WTC11 (cell line): ENCODE measurements around the gene GPR82. TPM values are rescaled to one million over a fixed set of nuclear protein-coding genes. Genes with fewer than 3 reads are reported as not detected.

Experiments used
- ATAC-seq: fragments of 200-7000 bp; cut with Tn5 transposase; 2 replicates; pipeline ENCODE4 v1.10.0; 2021; ENCODE audit warnings: mild to moderate bottlenecking, moderate library complexity
- CTCF ChIA-PET: fragments of 300-600 bp; sonication (Branson Sonifier 250); formaldehyde crosslinking; loops from one replicate; lab custom pipeline; 2021; ENCODE audit warnings: antibody characterized with exemption; lab: Charles Lee
- POLR2A ChIA-PET: fragments of 350-600 bp; sonication (Branson Sonifier 250); formaldehyde crosslinking; loops from one replicate; lab custom pipeline; 2021; ENCODE audit warnings: antibody characterized with exemption; lab: Charles Lee
- DNase-seq: peaks from one replicate; pipeline ENCODE4 v3.0.0; 2021; ENCODE audit warnings: low spot score
- H3K27ac Mint-ChIP-seq: 2 replicates; pipeline ENCODE4 v1.8.0; 2021; ENCODE audit warnings: mixed read lengths
- H3K27me3 Mint-ChIP-seq: 2 replicates; pipeline ENCODE4 v1.8.0; 2021; ENCODE audit warnings: low read depth, mild to moderate bottlenecking, moderate library complexity, mixed read lengths
- H3K36me3 Mint-ChIP-seq: 2 replicates; pipeline ENCODE4 v1.8.0; 2021; ENCODE audit warnings: mixed read lengths
- H3K4me1 Mint-ChIP-seq: 2 replicates; pipeline ENCODE4 v1.8.0; 2022; ENCODE audit warnings: mixed read lengths
- H3K4me3 Mint-ChIP-seq: 2 replicates; pipeline ENCODE4 v1.8.0; 2021; ENCODE audit warnings: mild to moderate bottlenecking, moderate library complexity, mixed read lengths
- H3K9me3 Mint-ChIP-seq: 2 replicates; pipeline ENCODE4 v1.8.0; 2021; ENCODE audit warnings: mixed read lengths
- ATF1 ChIP-seq: sonication (generic); formaldehyde crosslinking; IDR thresholded peaks from 2 replicates; pipeline ENCODE4 v1.8.1; 2023; ENCODE audit warnings: mild to moderate bottlenecking, moderate library complexity, missing genetic modification reagents
- FOXK1 ChIP-seq: sonication (generic); formaldehyde crosslinking; IDR thresholded peaks from 2 replicates; pipeline ENCODE4 v1.8.0; 2022; ENCODE audit warnings: mild to moderate bottlenecking, moderate library complexity, missing genetic modification reagents
- IRF2 ChIP-seq: sonication (generic); formaldehyde crosslinking; IDR thresholded peaks from 2 replicates; pipeline ENCODE4 v1.8.0; 2022; ENCODE audit warnings: low read depth, missing genetic modification reagents, borderline replicate concordance
- MXD4 ChIP-seq: fragments of 250-450 bp; sonication (Bioruptor Pico); IDR thresholded peaks from 2 replicates; pipeline ENCODE4 v1.8.0; 2021; ENCODE audit warnings: mild to moderate bottlenecking, moderate library complexity, borderline replicate concordance
- NFE2L1 ChIP-seq: sonication (generic); formaldehyde crosslinking; IDR thresholded peaks from 2 replicates; pipeline ENCODE4 v1.8.1; 2023; ENCODE audit warnings: missing genetic modification reagents
- OVOL2 ChIP-seq: fragments of 250-450 bp; sonication (Bioruptor Pico); IDR thresholded peaks from 2 replicates; pipeline ENCODE4 v1.9.0; 2021; ENCODE audit warnings: mild to moderate bottlenecking, borderline replicate concordance
- RELA ChIP-seq: sonication (generic); formaldehyde crosslinking; IDR thresholded peaks from 2 replicates; pipeline ENCODE4 v1.8.1; 2022; ENCODE audit warnings: missing genetic modification reagents, mild to moderate bottlenecking, borderline replicate concordance
- TEAD1 ChIP-seq: sonication (generic); formaldehyde crosslinking; IDR thresholded peaks from 2 replicates; pipeline ENCODE4 v1.8.0; 2022; ENCODE audit warnings: mild to moderate bottlenecking, missing genetic modification reagents
- TEAD4 ChIP-seq: sonication (generic); formaldehyde crosslinking; IDR thresholded peaks from 2 replicates; pipeline ENCODE4 v1.8.0; 2022; ENCODE audit warnings: mild to moderate bottlenecking, missing genetic modification reagents
- ZBTB21 ChIP-seq: sonication (generic); formaldehyde crosslinking; IDR thresholded peaks from 2 replicates; pipeline ENCODE4 v1.8.1; 2023; ENCODE audit warnings: mild to moderate bottlenecking, missing genetic modification reagents, borderline replicate concordance
- ZNF423 ChIP-seq: fragments of 250-450 bp; sonication (Bioruptor Pico); IDR thresholded peaks from 2 replicates; pipeline ENCODE4 v2.1.2; 2022; ENCODE audit warnings: mild to moderate bottlenecking, moderate library complexity
- total RNA-seq: library from RNA; stranded (reverse); gene quantifications from 3 replicates; pipeline ENCODE4 v1.2.3, GENCODE V29; 2021
- TF ChIP-seq, protein P1 (sequence below): fragments of 250-450 bp; sonication (Bioruptor Pico); IDR thresholded peaks from 2 replicates; pipeline ENCODE4 v1.9.0; 2021; ENCODE audit warnings: mild to moderate bottlenecking, borderline replicate concordance
- TF ChIP-seq, protein P2 (sequence below): sonication (generic); formaldehyde crosslinking; IDR thresholded peaks from 2 replicates; pipeline ENCODE4 v1.8.0; 2022; ENCODE audit warnings: mild to moderate bottlenecking, missing genetic modification reagents
- TF ChIP-seq, protein P3 (sequence below): fragments of 250-450 bp; sonication (Bioruptor Pico); IDR thresholded peaks from 2 replicates; pipeline ENCODE4 v2.1.2; 2022; ENCODE audit warnings: mild to moderate bottlenecking, moderate library complexity
- TF ChIP-seq, protein P4 (sequence below): sonication (generic); formaldehyde crosslinking; IDR thresholded peaks from 2 replicates; pipeline ENCODE4 v1.8.0; 2022; ENCODE audit warnings: missing genetic modification reagents
- TF ChIP-seq, protein P5 (sequence below): sonication (generic); formaldehyde crosslinking; IDR thresholded peaks from 2 replicates; pipeline ENCODE4 v1.8.1; 2023; ENCODE audit warnings: mild to moderate bottlenecking, missing genetic modification reagents

GPR82 gene
- total RNA-seq, 1 experiment from 2014 or later: not detected

DNA sequence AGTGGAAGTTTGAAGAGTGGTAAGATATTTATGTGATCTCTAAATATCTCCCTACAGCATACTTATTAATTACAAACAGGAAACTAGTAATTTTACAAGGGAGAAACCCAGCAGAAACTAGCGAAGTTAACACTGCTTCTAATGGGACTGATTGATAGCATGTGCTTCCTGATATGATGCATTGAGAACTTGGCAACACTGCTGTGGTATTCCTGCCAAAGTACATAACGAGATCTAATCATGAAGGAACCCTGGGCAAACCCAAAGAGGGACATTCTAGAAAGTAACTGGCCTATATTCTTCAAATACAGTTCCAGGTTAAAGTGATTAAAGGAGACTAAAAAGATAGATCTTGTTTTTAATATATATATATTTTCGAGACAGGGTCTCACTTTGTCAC lies 39.8 kb upstream of the GPR82 start (continued):
- TF ChIP-seq, protein P1, sequence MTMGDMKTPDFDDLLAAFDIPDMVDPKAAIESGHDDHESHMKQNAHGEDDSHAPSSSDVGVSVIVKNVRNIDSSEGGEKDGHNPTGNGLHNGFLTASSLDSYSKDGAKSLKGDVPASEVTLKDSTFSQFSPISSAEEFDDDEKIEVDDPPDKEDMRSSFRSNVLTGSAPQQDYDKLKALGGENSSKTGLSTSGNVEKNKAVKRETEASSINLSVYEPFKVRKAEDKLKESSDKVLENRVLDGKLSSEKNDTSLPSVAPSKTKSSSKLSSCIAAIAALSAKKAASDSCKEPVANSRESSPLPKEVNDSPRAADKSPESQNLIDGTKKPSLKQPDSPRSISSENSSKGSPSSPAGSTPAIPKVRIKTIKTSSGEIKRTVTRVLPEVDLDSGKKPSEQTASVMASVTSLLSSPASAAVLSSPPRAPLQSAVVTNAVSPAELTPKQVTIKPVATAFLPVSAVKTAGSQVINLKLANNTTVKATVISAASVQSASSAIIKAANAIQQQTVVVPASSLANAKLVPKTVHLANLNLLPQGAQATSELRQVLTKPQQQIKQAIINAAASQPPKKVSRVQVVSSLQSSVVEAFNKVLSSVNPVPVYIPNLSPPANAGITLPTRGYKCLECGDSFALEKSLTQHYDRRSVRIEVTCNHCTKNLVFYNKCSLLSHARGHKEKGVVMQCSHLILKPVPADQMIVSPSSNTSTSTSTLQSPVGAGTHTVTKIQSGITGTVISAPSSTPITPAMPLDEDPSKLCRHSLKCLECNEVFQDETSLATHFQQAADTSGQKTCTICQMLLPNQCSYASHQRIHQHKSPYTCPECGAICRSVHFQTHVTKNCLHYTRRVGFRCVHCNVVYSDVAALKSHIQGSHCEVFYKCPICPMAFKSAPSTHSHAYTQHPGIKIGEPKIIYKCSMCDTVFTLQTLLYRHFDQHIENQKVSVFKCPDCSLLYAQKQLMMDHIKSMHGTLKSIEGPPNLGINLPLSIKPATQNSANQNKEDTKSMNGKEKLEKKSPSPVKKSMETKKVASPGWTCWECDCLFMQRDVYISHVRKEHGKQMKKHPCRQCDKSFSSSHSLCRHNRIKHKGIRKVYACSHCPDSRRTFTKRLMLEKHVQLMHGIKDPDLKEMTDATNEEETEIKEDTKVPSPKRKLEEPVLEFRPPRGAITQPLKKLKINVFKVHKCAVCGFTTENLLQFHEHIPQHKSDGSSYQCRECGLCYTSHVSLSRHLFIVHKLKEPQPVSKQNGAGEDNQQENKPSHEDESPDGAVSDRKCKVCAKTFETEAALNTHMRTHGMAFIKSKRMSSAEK (CRISPR knock-in tag): no peak
- TF ChIP-seq, protein P2, sequence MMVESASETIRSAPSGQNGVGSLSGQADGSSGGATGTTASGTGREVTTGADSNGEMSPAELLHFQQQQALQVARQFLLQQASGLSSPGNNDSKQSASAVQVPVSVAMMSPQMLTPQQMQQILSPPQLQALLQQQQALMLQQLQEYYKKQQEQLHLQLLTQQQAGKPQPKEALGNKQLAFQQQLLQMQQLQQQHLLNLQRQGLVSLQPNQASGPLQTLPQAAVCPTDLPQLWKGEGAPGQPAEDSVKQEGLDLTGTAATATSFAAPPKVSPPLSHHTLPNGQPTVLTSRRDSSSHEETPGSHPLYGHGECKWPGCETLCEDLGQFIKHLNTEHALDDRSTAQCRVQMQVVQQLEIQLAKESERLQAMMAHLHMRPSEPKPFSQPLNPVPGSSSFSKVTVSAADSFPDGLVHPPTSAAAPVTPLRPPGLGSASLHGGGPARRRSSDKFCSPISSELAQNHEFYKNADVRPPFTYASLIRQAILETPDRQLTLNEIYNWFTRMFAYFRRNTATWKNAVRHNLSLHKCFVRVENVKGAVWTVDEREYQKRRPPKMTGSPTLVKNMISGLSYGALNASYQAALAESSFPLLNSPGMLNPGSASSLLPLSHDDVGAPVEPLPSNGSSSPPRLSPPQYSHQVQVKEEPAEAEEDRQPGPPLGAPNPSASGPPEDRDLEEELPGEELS (CRISPR knock-in tag): no peak
- TF ChIP-seq MXD4 (CRISPR knock-in tag): no peak
- no peak for TF ChIP-seq FOXK1
- TF ChIP-seq, protein P3, sequence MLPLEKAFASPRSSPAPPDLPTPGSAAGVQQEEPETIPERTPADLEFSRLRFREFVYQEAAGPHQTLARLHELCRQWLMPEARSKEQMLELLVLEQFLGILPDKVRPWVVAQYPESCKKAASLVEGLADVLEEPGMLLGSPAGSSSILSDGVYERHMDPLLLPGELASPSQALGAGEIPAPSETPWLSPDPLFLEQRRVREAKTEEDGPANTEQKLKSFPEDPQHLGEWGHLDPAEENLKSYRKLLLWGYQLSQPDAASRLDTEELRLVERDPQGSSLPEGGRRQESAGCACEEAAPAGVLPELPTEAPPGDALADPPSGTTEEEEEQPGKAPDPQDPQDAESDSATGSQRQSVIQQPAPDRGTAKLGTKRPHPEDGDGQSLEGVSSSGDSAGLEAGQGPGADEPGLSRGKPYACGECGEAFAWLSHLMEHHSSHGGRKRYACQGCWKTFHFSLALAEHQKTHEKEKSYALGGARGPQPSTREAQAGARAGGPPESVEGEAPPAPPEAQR (CRISPR knock-in tag): no peak
- TF ChIP-seq, protein P4, sequence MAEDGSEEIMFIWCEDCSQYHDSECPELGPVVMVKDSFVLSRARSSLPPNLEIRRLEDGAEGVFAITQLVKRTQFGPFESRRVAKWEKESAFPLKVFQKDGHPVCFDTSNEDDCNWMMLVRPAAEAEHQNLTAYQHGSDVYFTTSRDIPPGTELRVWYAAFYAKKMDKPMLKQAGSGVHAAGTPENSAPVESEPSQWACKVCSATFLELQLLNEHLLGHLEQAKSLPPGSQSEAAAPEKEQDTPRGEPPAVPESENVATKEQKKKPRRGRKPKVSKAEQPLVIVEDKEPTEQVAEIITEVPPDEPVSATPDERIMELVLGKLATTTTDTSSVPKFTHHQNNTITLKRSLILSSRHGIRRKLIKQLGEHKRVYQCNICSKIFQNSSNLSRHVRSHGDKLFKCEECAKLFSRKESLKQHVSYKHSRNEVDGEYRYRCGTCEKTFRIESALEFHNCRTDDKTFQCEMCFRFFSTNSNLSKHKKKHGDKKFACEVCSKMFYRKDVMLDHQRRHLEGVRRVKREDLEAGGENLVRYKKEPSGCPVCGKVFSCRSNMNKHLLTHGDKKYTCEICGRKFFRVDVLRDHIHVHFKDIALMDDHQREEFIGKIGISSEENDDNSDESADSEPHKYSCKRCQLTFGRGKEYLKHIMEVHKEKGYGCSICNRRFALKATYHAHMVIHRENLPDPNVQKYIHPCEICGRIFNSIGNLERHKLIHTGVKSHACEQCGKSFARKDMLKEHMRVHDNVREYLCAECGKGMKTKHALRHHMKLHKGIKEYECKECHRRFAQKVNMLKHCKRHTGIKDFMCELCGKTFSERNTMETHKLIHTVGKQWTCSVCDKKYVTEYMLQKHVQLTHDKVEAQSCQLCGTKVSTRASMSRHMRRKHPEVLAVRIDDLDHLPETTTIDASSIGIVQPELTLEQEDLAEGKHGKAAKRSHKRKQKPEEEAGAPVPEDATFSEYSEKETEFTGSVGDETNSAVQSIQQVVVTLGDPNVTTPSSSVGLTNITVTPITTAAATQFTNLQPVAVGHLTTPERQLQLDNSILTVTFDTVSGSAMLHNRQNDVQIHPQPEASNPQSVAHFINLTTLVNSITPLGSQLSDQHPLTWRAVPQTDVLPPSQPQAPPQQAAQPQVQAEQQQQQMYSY: no peak
- TF ChIP-seq, protein P5, sequence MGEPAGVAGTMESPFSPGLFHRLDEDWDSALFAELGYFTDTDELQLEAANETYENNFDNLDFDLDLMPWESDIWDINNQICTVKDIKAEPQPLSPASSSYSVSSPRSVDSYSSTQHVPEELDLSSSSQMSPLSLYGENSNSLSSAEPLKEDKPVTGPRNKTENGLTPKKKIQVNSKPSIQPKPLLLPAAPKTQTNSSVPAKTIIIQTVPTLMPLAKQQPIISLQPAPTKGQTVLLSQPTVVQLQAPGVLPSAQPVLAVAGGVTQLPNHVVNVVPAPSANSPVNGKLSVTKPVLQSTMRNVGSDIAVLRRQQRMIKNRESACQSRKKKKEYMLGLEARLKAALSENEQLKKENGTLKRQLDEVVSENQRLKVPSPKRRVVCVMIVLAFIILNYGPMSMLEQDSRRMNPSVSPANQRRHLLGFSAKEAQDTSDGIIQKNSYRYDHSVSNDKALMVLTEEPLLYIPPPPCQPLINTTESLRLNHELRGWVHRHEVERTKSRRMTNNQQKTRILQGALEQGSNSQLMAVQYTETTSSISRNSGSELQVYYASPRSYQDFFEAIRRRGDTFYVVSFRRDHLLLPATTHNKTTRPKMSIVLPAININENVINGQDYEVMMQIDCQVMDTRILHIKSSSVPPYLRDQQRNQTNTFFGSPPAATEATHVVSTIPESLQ (CRISPR knock-in tag): no peak

DNA sequence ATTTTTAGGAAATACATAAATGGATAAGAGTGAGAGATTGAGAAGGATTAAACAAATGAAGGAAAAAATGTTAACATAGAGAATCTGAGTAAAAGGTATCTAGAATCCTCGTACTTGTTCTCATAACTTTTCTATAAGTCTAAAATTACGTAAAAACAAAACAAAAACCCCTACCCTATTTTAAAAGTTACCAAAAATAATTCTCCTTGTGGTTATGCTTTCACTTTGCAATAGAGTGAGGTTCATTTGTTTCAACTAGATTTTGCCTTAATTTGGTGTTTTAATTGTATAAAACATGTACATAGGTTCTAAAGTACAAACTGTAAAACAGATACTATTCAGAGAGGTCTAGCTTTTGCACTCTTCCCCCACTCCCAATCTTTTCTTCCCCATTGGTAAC lies 39.0 kb upstream of the GPR82 start:
- DNase-seq (no peak), ATAC-seq (no peak)
- no peak overlapping the region for H3K4me3 Mint-ChIP-seq
- H3K4me1 Mint-ChIP-seq: no peaks in the 10 kb centered on the region
- H3K27ac Mint-ChIP-seq: no peak overlapping the region
- peaks cover 2% of the 10 kb centered on the region; the same call in 1 of the 2 replicates for H3K36me3 Mint-ChIP-seq
- CTCF ChIA-PET: no interaction called here
- no peaks in the 10 kb centered on the region for H3K9me3 Mint-ChIP-seq
- POLR2A ChIA-PET: no interaction called here
- H3K27me3 Mint-ChIP-seq: no peaks in the 10 kb centered on the region
- no peak for TF ChIP-seq ZBTB21 (CRISPR knock-in tag)
- TF ChIP-seq ZNF423 (CRISPR knock-in tag): no peak
- no peak for TF ChIP-seq RELA (CRISPR knock-in tag)
- TF ChIP-seq OVOL2 (CRISPR knock-in tag): no peak
- TF ChIP-seq MXD4 (CRISPR knock-in tag): no peak
- TF ChIP-seq FOXK1: no peak
- no peak for TF ChIP-seq NFE2L1 (CRISPR knock-in tag)
- no peak for TF ChIP-seq TEAD1 (CRISPR knock-in tag)
- no peak for TF ChIP-seq ATF1
- TF ChIP-seq TEAD4: no peak
- no peak for TF ChIP-seq IRF2 (CRISPR knock-in tag)
- TF ChIP-seq, all 79 proteins: peak for 0
